SU-DHL-6 (cell line): ENCODE data around the gene EPB41L1.

Experiments used
- H2AFZ ChIP-seq: fragments of 200-600 bp; sonication (generic); 2 replicates; pipeline ENCODE4 v1.6.1; 2014; ENCODE audit warnings: low read depth, mild to moderate bottlenecking, moderate library complexity, mixed read lengths, antibody characterized with exemption, low read length; ENCODE audit not compliant: severe bottlenecking
- H3F3A ChIP-seq: fragments of 200-600 bp; shearing (Covaris generic); 2 replicates; pipeline ENCODE4 v1.6.0; 2016; ENCODE audit warnings: antibody characterized with exemption, mild to moderate bottlenecking; ENCODE audit not compliant: insufficient read depth
- H3K27ac ChIP-seq: fragments of 200-600 bp; sonication (generic); 2 replicates; pipeline ENCODE4 v1.5.1; 2016; ENCODE audit warnings: low read depth, mild to moderate bottlenecking, low read length, moderate library complexity, mixed read lengths
- H3K27me3 ChIP-seq: fragments of 200-600 bp; sonication (generic), shearing (Covaris generic); 2 replicates; pipeline ENCODE4 v1.6.0; 2014; ENCODE audit warnings: mild to moderate bottlenecking, low read length
- H3K36me3 ChIP-seq: fragments of 200-600 bp; sonication (generic); 2 replicates; pipeline ENCODE4 v1.6.1; 2014; ENCODE audit warnings: mild to moderate bottlenecking, low read length, mixed read lengths
- H3K4me2 ChIP-seq: fragments of 300-600, 200-600 bp; shearing (Covaris generic), sonication (generic); 2 replicates; pipeline ENCODE4 v1.6.0; 2014; ENCODE audit warnings: low read length, low read depth, mild to moderate bottlenecking; ENCODE audit not compliant: poor library complexity, severe bottlenecking
- H3K4me3 ChIP-seq: fragments of 200-600 bp; sonication (generic); 2 replicates; pipeline ENCODE4 v1.5.1; 2014; ENCODE audit warnings: antibody characterized with exemption, low read length, mild to moderate bottlenecking, mixed read lengths; ENCODE audit not compliant: insufficient read depth, poor library complexity, severe bottlenecking
- H3K79me2 ChIP-seq: fragments of 200-600 bp; sonication (generic); 2 replicates; pipeline ENCODE4 v1.6.1; 2014; ENCODE audit warnings: mild to moderate bottlenecking, low read length, moderate library complexity; ENCODE audit not compliant: insufficient read depth
- H3K9ac ChIP-seq: fragments of 200-600 bp; sonication (generic); 2 replicates; pipeline ENCODE4 v1.7.0; 2014; ENCODE audit warnings: mild to moderate bottlenecking, low read length
- H3K9me2 ChIP-seq: fragments of 200-600 bp; sonication (generic); replicated peaks from 2 replicates; pipeline ENCODE4 v1.6.1; 2014; ENCODE audit warnings: low read length; ENCODE audit not compliant: insufficient read depth
- H3K9me3 ChIP-seq: fragments of 200-600 bp; sonication (generic); 2 replicates; pipeline ENCODE4 v1.6.1; 2014; ENCODE audit warnings: low read length, mixed read lengths; ENCODE audit not compliant: insufficient read depth
- H4K20me1 ChIP-seq: fragments of 200-600 bp; sonication (generic); 2 replicates; pipeline ENCODE4 v1.6.1; 2014; ENCODE audit warnings: low read depth, mild to moderate bottlenecking, antibody characterized with exemption, low read length, moderate library complexity, mixed read lengths
- EZH2phosphoT487 ChIP-seq: fragments of 200-600 bp; sonication (generic), shearing (Covaris generic); conservative IDR thresholded peaks from 2 replicates; pipeline ENCODE4 v1.6.1; 2018; ENCODE audit warnings: mild to moderate bottlenecking, antibody characterized with exemption, low read length, moderate library complexity, mixed read lengths
- TF ChIP-seq, protein P1 (sequence below): fragments of 200-600 bp; sonication (generic); IDR thresholded peaks from one replicate; pipeline ENCODE4 v1.5.1; 2017; ENCODE audit warnings: antibody characterized with exemption, mild to moderate bottlenecking, low read length, moderate library complexity; ENCODE audit not compliant: insufficient read depth, poor library complexity, severe bottlenecking

Gene EPB41L1

DNA sequence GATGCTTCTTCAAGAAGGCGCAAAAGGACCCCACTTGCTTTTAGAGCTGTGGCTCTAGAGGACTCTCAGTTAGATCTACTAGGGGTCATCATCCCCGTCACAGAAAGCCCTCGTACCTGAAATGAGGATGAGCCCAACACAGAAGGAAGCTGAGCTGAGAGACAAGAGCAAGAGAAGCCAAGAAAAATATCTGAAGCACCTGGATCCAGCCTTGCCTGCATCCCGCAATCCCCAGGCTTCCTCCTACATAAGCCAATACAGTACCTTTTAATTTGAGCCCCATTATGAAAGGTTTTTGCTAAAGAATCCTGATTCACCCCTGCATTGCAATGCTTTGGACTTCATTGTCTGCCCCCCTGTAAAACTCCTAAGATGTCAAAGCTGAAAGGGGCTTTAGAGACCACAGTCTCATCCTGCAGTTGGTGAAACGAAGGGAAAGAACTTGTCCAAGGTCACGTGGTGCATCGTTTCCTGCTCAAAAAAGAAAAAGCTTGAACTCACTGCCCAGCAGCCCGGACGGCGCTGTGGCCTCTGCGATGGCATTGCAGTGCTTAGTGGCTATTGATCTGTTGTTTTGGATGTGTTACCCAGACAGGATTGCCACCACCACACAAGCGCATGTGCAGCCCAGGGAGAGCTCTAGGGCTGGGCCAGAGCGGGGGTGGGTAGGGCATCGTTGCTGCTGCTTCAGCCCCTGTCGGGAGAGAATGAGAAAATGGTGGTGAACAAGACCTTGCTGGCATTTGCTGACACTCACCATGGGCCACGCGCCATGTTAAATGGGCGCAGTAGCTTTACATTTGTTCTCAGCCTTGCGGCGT lies 110.1 kb downstream of the EPB41L1 start:
- Histone ChIP-seq H3K4me2 (no peak overlapping the region), H3K36me3 (no peaks in the 10 kb centered on the region), H3K27me3 (no peaks in the 10 kb centered on the region), H3K9me2 (no peaks in the 10 kb centered on the region), H3K9ac (no peak overlapping the region), H3K79me2 (no peaks in the 10 kb centered on the region), H3K4me3 (no peak overlapping the region), H3K27ac (no peak overlapping the region), H2AFZ (no peak overlapping the region), H3F3A (no peaks in the 10 kb centered on the region), H3K9me3 (no peaks in the 10 kb centered on the region), H4K20me1 (no peaks in the 10 kb centered on the region)
- TF ChIP-seq, protein P1, sequence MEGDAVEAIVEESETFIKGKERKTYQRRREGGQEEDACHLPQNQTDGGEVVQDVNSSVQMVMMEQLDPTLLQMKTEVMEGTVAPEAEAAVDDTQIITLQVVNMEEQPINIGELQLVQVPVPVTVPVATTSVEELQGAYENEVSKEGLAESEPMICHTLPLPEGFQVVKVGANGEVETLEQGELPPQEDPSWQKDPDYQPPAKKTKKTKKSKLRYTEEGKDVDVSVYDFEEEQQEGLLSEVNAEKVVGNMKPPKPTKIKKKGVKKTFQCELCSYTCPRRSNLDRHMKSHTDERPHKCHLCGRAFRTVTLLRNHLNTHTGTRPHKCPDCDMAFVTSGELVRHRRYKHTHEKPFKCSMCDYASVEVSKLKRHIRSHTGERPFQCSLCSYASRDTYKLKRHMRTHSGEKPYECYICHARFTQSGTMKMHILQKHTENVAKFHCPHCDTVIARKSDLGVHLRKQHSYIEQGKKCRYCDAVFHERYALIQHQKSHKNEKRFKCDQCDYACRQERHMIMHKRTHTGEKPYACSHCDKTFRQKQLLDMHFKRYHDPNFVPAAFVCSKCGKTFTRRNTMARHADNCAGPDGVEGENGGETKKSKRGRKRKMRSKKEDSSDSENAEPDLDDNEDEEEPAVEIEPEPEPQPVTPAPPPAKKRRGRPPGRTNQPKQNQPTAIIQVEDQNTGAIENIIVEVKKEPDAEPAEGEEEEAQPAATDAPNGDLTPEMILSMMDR: no peak
- no peak for TF ChIP-seq EZH2phosphoT487

DNA sequence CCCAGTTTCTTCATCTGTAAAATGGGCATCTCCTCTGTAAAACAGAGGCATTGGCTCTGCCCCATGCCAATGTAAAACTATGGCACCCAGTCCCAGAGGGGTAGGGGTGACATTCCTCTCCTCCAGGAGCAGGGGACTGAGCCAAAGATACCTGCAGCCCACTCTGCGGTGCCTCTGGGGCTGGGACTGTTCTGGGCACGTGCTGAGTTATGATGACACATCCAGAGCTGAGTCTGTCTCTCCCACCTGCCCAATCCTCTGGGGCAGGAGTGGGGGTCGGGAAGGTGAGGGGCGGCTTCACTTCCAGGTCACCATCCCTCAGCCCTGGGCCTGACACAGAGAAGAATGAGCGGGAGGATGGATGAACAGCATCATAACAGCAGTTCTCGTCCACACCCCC lies 111.6 kb downstream of the EPB41L1 start:
- no peaks in the 10 kb centered on the region for H3F3A ChIP-seq
- H3K36me3 ChIP-seq: no peaks in the 10 kb centered on the region
- H3K27ac ChIP-seq: no peak overlapping the region
- no peaks in the 10 kb centered on the region for H3K27me3 ChIP-seq
- no peaks in the 10 kb centered on the region for H3K9me2 ChIP-seq
- no peak overlapping the region for H3K4me2 ChIP-seq
- H2AFZ ChIP-seq: no peak overlapping the region
- no peak overlapping the region for H3K4me3 ChIP-seq
- H3K79me2 ChIP-seq: no peaks in the 10 kb centered on the region
- no peaks in the 10 kb centered on the region for H3K9me3 ChIP-seq
- H4K20me1 ChIP-seq: no peaks in the 10 kb centered on the region
- TF ChIP-seq, protein P1: no peak
- TF ChIP-seq EZH2phosphoT487: no peak
- no peak overlapping the region for H3K9ac ChIP-seq

DNA sequence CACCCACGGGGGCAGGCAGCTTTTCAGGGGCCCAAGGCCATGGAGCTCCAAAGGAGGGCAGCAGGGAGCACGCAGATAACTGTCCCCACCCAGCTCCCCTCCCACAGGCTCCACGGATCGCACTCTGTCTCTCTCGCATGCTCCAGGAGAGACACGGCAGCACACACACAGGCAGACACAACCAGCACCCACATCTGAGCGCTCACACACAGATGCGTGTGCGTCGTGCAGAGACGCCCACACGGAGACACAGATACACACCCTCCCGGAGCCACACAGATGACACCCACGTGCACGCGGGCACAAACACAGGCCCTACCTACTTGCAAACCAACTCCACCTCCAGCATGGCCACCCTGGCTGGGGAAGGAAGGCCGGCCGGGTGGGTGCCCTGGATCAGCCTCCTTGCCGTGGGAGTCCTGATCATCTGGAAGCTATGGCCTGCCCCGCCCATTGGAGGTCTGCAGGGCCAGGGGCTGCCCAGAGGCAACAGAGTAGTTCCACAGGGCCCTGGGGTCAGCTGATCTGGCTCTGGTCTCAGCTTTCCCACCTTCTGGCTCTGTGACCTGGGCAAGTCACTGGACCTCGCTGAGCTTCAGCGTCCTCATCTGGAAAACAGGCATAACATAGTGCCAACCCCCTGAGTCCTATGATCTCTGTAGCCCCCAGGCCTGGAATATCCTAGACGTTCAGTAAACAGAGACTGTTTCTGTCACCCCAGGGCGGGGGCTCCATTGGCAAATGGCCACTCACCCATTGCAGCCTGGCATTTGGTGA lies 113.3 kb downstream of the EPB41L1 start:
- H3K4me2 ChIP-seq: no peak overlapping the region
- H3K27me3 ChIP-seq: no peaks in the 10 kb centered on the region
- no peak overlapping the region for H2AFZ ChIP-seq
- TF ChIP-seq, protein P1: no peak
- TF ChIP-seq EZH2phosphoT487: no peak
- H3F3A ChIP-seq: no peaks in the 10 kb centered on the region
- no peaks in the 10 kb centered on the region for H3K79me2 ChIP-seq
- no peaks in the 10 kb centered on the region for H4K20me1 ChIP-seq
- no peak overlapping the region for H3K9ac ChIP-seq
- no peak overlapping the region for H3K27ac ChIP-seq
- no peaks in the 10 kb centered on the region for H3K9me3 ChIP-seq
- no peak overlapping the region for H3K4me3 ChIP-seq
- no peaks in the 10 kb centered on the region for H3K36me3 ChIP-seq
- no peaks in the 10 kb centered on the region for H3K9me2 ChIP-seq
